Neural cell (in vitro differentiated cells): Measurements from ENCODE around the gene UIMC1.
"Not testable (repeated sequence)": the region's sequence is repeated elsewhere in the genome, so short reads cannot be mapped to it uniquely, and the experiment has no call there.

Source experiments
- CTCF ChIP-seq: fragments of 450-650 bp; IDR thresholded peaks from 2 replicates; pipeline ENCODE4 v1.5.1; 2014; ENCODE audit warnings: antibody characterized with exemption, mild to moderate bottlenecking, moderate library complexity; ENCODE audit not compliant: poor library complexity, severe bottlenecking
- EZH2 ChIP-seq: fragments of 200-600, 300-800 bp; shearing (Covaris generic), sonication (generic); IDR thresholded peaks from 2 replicates; pipeline ENCODE4 v1.6.1; 2014; ENCODE audit warnings: antibody characterized with exemption, low read length, borderline replicate concordance, mild to moderate bottlenecking; ENCODE audit not compliant: insufficient read depth, poor library complexity, severe bottlenecking
- MXI1 ChIP-seq: fragments of 450-650 bp; conservative IDR thresholded peaks from 2 replicates; pipeline ENCODE4 v1.6.1; 2014; ENCODE audit warnings: antibody characterized with exemption, mild to moderate bottlenecking; ENCODE audit not compliant: poor library complexity, severe bottlenecking
- POLR2AphosphoS5 ChIP-seq: IDR thresholded peaks from 2 replicates; pipeline ENCODE4 v1.6.1; 2012
- RAD21 ChIP-seq: fragments of 450-650 bp; conservative IDR thresholded peaks from 2 replicates; pipeline ENCODE4 v1.6.1; 2014; ENCODE audit warnings: antibody characterized with exemption, mild to moderate bottlenecking, moderate library complexity
- REST ChIP-seq: IDR thresholded peaks from 2 replicates; pipeline ENCODE4 v1.6.1; 2012; ENCODE audit warnings: borderline replicate concordance
- SMC3 ChIP-seq: fragments of 450-650 bp; conservative IDR thresholded peaks from 2 replicates; pipeline ENCODE4 v1.6.1; 2014; ENCODE audit warnings: antibody characterized with exemption, mild to moderate bottlenecking, moderate library complexity; ENCODE audit not compliant: poor library complexity

- TF ChIP-seq CTCF, REST, POLR2AphosphoS5, RAD21, EZH2, MXI1, SMC3: not testable (repeated sequence)
These were observed 23.0 kb downstream of the UIMC1 start for GRCh38 chr5:176983593-176983992.
